PFSK-1 (cell line): ENCODE data around the gene GAS2L2.

Source experiments
- FOXP2 ChIP-seq: optimal IDR thresholded peaks from 2 replicates; pipeline ENCODE3; 2011; ENCODE audit warnings: borderline replicate concordance, control low read depth, inconsistent platforms; ENCODE audit not compliant: insufficient read depth; ENCODE audit errors: extremely low read length, extremely low read depth
- POLR2AphosphoS5 ChIP-seq: IDR thresholded peaks from 2 replicates; pipeline ENCODE4 v1.6.1; 2012; ENCODE audit warnings: low read depth, mild to moderate bottlenecking, control low read depth, low read length, moderate library complexity
- SIN3A ChIP-seq: IDR thresholded peaks from 2 replicates; pipeline ENCODE4 v1.6.1; 2012; ENCODE audit warnings: mild to moderate bottlenecking, low read length, moderate library complexity, borderline replicate concordance; ENCODE audit not compliant: insufficient read depth
- TAF1 ChIP-seq: IDR thresholded peaks from 2 replicates; pipeline ENCODE4 v1.6.1; 2012; ENCODE audit warnings: low read length, control low read depth, borderline replicate concordance; ENCODE audit not compliant: insufficient read depth
- TF ChIP-seq, protein P1 (sequence below), 2 experiments: IDR thresholded peaks; 2 replicates each; pipeline versions ENCODE4 v1.6.1 to v1.8.0; 2011 to 2012; ENCODE audit warnings: low read depth in 2 of 2, low read length in 2 of 2, control low read depth in 1 of 2, inconsistent platforms in 1 of 2, mild to moderate bottlenecking in 1 of 2, moderate library complexity in 1 of 2; ENCODE audit not compliant: insufficient read depth in 1 of 2

GAS2L2 gene

DNA sequence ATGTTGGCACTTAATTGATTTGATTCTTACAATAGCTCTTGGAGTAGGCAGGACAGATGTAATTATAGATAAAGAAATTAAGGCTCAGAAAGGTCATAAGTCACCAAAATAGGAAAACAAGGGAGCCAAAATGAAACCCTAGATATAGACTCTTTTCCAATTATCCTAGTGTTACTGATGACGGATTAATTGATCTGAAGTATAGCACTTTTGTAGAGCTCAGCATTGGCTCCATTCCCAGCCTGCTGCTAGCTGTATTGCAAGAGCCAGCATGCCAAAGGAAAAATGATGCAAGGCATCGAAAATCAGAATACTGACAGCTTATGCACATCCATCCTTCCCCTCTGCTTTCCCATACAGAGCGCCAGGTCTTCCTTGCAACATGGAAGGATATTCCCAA is 43.2 kb downstream of the GAS2L2 start:
- TF ChIP-seq FOXP2 (no peak), SIN3A (no peak), TAF1 (no peak), POLR2AphosphoS5 (no peak)
- TF ChIP-seq, protein P1, sequence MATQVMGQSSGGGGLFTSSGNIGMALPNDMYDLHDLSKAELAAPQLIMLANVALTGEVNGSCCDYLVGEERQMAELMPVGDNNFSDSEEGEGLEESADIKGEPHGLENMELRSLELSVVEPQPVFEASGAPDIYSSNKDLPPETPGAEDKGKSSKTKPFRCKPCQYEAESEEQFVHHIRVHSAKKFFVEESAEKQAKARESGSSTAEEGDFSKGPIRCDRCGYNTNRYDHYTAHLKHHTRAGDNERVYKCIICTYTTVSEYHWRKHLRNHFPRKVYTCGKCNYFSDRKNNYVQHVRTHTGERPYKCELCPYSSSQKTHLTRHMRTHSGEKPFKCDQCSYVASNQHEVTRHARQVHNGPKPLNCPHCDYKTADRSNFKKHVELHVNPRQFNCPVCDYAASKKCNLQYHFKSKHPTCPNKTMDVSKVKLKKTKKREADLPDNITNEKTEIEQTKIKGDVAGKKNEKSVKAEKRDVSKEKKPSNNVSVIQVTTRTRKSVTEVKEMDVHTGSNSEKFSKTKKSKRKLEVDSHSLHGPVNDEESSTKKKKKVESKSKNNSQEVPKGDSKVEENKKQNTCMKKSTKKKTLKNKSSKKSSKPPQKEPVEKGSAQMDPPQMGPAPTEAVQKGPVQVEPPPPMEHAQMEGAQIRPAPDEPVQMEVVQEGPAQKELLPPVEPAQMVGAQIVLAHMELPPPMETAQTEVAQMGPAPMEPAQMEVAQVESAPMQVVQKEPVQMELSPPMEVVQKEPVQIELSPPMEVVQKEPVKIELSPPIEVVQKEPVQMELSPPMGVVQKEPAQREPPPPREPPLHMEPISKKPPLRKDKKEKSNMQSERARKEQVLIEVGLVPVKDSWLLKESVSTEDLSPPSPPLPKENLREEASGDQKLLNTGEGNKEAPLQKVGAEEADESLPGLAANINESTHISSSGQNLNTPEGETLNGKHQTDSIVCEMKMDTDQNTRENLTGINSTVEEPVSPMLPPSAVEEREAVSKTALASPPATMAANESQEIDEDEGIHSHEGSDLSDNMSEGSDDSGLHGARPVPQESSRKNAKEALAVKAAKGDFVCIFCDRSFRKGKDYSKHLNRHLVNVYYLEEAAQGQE (IDR thresholded peaks at IDR 0.05; ENCODE audit: insufficient read depth in 1 of 2, low read depth in 2 of 2, low read length in 2 of 2) = no peak

DNA sequence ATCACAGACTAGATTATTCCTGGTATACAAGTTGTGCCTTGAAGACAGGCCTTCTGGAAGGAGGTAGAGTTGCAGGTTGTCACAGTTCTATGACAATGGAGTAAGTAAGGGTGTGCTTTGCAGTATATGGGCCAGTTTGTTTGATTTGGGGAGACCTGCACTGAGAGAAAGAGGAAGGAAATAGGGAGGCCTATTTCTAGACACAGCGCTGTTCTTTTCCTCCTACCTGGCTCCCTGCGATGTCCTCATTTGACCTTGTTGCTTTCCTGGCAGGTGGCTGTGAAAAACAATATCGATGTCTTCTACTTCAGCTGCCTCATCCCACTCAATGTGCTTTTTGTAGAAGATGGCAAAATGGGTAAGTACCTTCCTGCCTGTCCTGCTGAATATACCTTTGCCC is 44.1 kb downstream of the GAS2L2 start:
- TF ChIP-seq FOXP2 (no peak), TAF1 (no peak), SIN3A (no peak), POLR2AphosphoS5 (no peak)
- TF ChIP-seq, protein P1 (IDR thresholded peaks at IDR 0.05; ENCODE audit: insufficient read depth in 1 of 2, low read depth in 2 of 2, low read length in 2 of 2) = no peak

DNA sequence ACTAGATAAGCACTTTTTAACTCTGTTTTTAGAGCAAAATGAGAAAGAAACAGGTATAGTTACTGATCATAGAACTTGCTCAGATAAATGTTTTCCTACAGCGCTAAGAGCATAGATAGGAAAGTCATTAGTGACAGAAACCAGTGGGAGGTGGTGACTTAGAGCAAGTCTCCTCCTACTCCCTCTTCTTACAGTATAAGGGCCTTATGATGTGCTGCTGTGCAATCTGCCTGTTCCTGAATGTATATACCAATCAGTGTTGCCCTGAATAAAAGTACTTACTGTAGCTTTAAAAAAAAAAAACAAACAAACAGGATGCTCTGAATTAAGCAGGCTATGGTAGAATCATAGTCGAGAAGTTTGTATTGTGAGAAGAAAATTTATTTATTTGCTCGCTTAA is 44.9 kb downstream of the GAS2L2 start:
- TF ChIP-seq SIN3A = no peak
- no peak for TF ChIP-seq POLR2AphosphoS5
- no peak for TF ChIP-seq TAF1
- TF ChIP-seq, protein P1 (IDR thresholded peaks at IDR 0.05; ENCODE audit: insufficient read depth in 1 of 2, low read depth in 2 of 2, low read length in 2 of 2) = no peak
- TF ChIP-seq FOXP2 = no peak

DNA sequence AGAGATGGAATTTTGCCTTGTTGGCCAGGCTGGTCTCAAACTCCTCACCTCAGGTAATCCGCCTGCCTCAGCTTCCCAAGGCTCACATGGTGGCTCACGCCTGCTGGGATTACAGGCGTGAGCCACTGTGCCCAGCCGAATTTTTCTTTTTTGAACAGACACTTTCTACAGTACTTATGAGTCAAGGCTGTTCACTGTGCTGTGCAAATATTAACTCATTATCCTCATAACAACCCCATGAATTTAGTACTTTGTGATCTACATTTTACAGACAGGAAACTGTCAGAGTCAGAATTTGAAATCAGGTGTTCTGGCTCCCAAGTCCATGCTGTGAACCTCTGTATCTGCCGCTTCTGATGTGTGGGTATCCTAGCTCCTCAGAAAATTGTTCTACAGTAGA is 47.3 kb downstream of the GAS2L2 start:
- TF ChIP-seq FOXP2 (no peak), TAF1 (no peak), SIN3A (no peak), POLR2AphosphoS5 (no peak)
- TF ChIP-seq, protein P1 (IDR thresholded peaks at IDR 0.05; ENCODE audit: insufficient read depth in 1 of 2, low read depth in 2 of 2, low read length in 2 of 2) = no peak

DNA sequence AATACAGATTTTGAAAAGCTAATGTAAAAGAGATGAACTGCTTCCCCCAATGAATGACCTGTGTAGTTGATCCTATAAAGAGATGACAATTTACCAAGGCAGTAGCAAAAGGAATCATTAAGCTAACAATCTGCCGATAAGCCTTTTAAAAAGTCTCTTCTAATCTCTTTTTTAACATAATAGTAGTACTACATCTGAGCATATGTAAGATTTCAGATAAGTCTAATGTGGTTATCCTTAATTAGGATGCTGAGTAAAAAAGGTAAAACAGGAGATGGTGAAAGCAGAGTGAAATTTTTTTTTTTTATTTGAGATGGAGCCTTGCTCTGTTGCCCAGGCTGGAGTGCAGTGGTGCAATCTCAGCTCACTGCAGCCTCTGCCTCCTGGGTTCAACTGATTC is 47.8 kb downstream of the GAS2L2 start:
- TF ChIP-seq POLR2AphosphoS5 = no peak
